Measurements from ENCODE around the gene PITX1. TPM values are rescaled to one million over a fixed set of nuclear protein-coding genes. Genes with fewer than 3 reads are reported as not detected.
"Not testable (repeated sequence)": the region's sequence is repeated elsewhere in the genome, so short reads cannot be mapped to it uniquely, and the experiment has no call there.

The PITX1 gene
- total RNA-seq, 1 donor from 2014 or later = 3.6 TPM

- ATAC-seq (no peak), DNase-seq (ENCODE audit: low spot score) (no peak)
- intact Hi-C loops (cut with DNase I) = no loop called here
Measured at GRCh38 chr5:135018457-135018856, 15.6 kb downstream of the PITX1 start.

GRCh38 chr5:135016861-135017290 lies 17.2 kb downstream of the PITX1 start:
- DNase-seq (ENCODE audit: low spot score) (peak; percentile 45), ATAC-seq (no peak)
- intact Hi-C loops (cut with DNase I) = no loop called here

DNA sequence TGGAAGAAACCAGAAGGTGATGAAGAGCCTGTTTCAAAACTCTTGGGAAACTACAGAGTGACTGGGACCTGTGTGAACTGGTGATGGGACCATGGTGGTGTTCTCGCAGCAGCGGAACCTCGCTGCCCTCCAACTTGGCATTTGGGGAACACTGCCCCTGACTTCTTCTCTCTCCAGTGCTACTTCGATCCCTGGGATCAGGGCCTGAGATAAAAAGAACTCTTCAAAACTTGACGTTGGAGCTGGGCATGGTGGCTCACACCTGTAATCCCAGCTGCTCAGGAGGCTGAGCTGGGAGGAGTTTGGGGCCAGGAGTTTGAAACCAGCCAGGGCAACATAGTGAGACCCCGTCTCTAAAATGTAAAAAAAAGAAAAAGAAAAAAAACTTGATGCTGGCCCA lies 18.1 kb downstream of the PITX1 start:
- peak; percentile 12 for DNase-seq (ENCODE audit: low spot score)
- ATAC-seq = no peak
- intact Hi-C loops (cut with DNase I) = no loop called here

DNA sequence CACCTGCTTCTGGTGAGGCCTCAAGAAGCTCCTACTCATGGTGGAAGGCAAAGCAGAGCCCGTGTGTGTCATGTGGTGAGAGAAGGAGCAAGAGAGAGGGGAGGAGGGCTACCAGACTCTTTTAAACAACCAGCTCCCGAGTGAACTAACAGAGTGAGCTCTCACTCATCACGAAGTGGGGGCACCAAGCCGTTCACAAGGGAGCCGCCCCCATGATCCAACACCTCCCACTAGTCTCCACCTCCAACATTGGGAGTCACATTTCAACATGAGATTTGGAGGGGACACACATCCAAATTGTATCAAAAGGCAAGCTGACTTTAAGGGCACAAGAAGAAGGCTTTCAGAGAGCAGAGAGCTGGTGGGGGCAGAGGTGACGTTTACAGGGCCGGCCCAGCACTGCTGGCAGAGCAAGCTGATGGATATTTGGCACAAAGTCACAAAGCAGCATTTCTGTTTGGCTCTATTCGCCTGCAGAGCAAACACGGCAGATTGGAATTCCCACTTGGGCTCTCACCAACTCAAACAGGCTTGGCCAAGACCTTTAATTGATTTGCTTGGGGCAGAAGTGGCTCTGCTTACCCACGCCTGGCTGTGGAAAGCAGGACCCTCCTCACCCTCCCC lies 20.0 kb downstream of the PITX1 start:
- intact Hi-C loops (cut with DNase I) = no loop called here
- DNase-seq (ENCODE audit: low spot score) (peak; percentile 51), ATAC-seq (peak; percentile 29)

- DNase-seq (ENCODE audit: low spot score) = peak; percentile 47
- no peak for ATAC-seq
- intact Hi-C loops (cut with DNase I) = no loop called here
Measured at GRCh38 chr5:135013445-135013844, 20.6 kb downstream of the PITX1 start.

DNA sequence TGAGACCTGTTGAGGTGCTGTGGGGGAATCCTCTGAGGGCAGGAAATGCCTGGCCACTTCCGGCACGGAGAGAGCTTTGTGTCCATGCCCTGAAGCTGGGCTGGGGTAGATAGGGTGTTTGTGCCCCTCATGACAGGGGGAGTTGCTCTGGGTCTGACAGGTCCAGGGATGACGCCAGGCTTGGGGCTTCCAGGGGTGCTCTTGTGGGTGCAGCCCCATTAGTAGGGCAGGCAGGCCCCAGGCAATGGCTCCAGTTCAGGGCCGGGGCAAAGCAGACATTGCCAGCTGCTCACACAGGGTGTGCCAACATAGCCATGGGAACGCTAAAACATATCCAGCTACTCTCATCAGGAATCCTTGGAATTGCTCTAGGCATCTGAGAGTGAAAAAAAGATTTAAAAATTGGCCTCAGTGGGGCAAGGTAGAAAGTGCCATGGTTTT lies 21.1 kb downstream of the PITX1 start:
- DNase-seq (ENCODE audit: low spot score) (peak; percentile 26), ATAC-seq (no peak)
- intact Hi-C loops (cut with DNase I) = no loop called here

DNA sequence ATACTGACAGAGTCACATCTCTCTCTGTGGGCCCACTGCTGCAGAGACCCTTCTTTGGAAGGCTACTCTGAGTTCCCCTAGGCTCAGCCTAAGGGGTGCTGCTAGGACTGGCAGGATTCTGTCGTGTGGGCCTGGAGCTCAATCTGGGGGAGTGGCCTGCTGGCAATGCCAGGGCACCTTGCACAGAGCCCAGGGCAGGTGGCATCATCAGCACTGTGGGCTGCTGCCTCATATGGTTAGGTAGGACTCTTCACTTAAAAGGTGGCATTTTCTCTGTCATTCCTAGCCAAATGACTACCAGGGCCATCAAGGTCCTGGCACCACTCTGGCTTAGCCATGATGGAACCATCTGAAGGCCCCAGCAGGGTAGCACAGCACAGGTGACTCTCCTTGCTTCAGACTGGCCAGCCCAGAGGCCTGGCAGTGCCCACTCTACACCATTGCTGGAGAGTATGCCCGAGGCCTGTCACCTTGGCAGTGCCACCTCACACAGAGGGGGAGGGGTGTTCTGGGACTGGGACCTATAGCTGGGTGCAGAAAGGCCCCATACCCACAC lies 21.9 kb downstream of the PITX1 start:
- intact Hi-C loops (cut with DNase I) = no loop called here
- no peak for DNase-seq (ENCODE audit: low spot score)
- no peak for ATAC-seq

- no peak for DNase-seq (ENCODE audit: low spot score)
Measured at GRCh38 chr5:135011355-135012032, 22.5 kb downstream of the PITX1 start.

DNA sequence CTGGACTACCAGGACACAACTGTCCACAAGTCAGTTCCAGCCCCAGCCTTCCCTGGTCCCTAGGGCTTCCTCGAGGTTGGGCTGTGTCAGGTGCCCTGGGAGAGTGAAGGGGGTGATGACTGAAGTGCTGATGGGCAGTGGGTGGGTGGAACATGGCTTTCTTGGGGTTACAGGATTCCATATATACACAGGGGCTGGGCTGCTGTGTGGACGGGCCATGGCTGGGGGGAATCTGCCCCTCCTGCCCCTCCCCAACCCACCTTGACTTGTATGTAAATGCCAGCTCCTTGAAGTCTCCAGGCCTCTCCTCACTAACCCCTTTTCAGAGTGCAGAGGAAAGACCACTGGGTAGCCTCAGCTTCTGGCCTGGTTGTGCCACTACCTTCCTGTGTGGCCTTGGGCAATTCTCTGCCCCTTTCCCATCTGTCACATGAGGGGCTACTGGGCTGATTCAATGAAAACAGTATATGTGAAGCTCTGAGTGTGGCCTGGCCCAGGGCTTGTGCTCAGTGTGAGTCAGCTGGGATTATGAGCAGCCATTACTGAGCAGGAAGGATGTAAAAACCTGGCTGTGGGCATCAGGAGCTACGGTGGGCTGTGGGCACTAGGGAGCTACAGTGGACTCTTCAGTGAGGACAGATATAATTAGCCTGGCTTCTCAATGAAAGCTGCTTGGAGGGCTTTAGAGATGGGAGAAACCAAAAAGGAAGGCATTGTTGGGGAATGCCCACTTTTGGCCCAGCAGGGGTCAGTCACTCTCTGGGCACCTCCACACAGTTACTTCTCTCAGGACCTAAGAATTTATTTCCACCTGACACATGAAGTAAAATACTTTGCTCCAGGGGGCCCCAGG lies 23.3 kb downstream of the PITX1 start:
- DNase-seq (ENCODE audit: low spot score) (no peak), ATAC-seq (no peak)
- intact Hi-C loops (cut with DNase I) = no loop called here

More at GRCh38 chr5:135011355-135012032, 22.5 kb downstream of the PITX1 start:
- intact Hi-C loops (cut with DNase I) = no loop called here
- no peak for ATAC-seq

DNA sequence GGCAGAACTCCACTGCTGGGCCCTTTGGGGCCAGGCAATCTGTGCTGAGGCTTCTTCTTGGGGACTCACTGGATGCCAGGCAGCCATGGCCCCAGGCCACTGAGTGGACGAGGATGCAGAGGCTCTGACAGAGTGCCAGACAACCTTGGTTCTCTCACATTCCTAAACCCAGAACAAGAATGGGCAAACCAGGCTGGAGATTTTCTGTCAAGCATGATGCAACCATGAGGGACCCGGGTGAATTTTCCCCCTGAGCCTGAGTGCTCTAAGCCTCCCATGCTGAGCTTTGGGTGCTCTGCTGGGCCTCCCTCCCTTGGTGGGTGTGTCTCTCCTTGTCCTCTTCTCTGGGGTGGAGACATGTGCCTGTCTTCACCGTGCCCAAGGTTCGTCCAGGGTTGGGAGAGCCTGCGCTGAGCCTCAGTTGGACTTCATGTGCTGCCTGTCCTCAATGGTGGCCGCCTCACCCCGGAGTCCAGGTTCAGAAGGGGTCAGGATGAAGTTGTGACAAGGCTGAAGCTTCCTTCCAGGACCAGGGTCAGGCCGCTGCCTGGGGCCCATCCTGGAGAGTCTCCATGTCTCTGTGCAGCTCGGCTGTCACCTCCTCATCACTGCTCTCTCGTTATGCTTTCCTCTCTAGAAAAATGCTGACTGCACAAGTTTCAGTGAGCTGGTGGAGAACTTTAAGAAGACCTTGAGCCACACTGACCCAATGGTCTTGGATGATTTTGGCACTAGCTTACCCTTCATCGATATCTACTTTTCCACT lies 24.1 kb downstream of the PITX1 start:
- ATAC-seq (no peak), DNase-seq (ENCODE audit: low spot score) (no peak)
- intact Hi-C loops (cut with DNase I) = no loop called here

DNA sequence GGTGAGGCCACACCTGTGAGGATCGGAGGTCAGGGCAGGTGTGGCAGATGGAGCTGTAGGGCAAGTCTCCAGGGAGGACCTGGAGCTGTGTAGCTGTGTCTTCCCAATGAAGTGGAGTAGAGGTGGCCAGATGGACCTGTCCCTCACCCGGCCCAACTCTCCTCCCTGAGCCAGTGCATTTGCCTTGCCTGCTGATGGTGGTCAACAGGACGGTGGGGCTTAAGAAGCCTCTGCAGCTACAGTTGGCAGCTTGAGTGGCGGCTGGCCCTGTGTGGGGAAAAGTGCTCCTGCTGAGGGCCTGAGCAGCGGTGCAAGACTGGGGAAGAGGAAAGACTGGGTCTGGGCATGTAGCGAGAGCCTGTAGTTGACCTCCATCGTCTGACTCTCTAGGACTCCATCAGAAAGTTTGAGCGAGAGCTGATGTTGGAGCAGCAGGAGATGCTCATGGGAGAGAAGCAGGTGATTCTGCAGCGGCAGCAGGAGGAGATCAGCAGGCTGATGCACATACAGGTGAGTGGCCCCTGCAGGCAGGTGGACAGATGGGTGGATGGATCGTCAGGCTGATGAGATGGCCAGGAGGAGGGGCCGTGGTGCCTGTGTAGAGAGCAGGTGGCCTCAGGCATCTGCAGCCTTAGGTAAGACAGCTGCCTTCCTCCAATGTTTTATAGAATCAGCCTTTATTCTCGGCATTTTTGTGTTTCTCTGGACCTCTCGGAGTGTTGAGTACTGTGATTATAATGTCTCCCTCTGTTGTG lies 24.9 kb downstream of the PITX1 start:
- ATAC-seq (no peak), DNase-seq (ENCODE audit: low spot score) (peak; percentile 37)
- intact Hi-C loops (cut with DNase I) = no loop called here

DNA sequence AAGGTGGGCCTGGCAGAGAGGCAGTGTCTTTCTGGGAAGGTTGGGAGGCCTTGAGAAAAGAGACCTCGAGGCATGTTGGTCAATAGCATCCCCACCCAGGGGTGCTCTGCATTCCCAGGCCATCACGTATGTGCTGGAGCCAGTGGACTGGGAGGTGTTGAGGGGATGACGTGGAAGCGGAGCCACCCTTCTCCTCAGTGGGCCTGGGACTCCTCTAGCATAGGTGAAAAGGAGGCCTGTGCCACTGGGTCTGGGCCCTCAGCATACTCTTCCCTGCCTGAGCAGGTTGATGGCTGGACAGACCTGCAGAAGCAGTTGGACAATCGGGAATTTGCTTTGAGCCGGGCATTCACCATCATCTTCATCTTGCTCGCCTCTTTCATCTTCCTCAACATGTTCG lies 25.5 kb downstream of the PITX1 start:
- no peak for ATAC-seq
- intact Hi-C loops (cut with DNase I) = no loop called here
- peak; percentile 30 for DNase-seq (ENCODE audit: low spot score)

GRCh38 chr5:135007749-135008363 lies 26.2 kb downstream of the PITX1 start:
- intact Hi-C loops (cut with DNase I) = no loop called here
- DNase-seq (ENCODE audit: low spot score) (peak; percentile 35), ATAC-seq (no peak)

DNA sequence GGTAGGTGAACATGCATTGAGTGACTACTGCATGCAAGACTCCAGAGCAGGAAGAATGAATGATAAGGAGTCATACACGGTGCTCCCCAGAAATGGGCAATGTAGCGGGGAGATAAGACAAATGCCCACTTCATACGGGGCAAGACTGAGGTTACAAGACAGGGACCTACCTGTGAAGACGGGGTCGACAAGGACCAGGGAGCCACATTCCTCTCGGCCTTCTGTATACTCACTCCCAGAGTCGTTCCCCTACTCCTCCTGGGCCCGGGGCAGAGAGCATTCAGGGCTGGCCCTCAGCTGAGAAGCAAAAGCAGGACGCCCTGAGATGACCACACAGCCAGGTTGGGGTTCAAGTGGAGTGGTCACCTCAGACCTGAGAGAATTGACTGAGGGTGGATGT lies 26.7 kb downstream of the PITX1 start:
- intact Hi-C loops (cut with DNase I) = no loop called here
- ATAC-seq (no peak), DNase-seq (ENCODE audit: low spot score) (peak; percentile 31)

GRCh38 chr5:135005076-135005475 lies 29.0 kb downstream of the PITX1 start:
- intact Hi-C loops (cut with DNase I) = no loop called here
- ATAC-seq (no peak), DNase-seq (ENCODE audit: low spot score) (no peak)

GRCh38 chr5:135004376-135004775 lies 29.7 kb downstream of the PITX1 start:
- no peak for DNase-seq (ENCODE audit: low spot score)
- intact Hi-C loops (cut with DNase I) = no loop called here
- no peak for ATAC-seq

DNA sequence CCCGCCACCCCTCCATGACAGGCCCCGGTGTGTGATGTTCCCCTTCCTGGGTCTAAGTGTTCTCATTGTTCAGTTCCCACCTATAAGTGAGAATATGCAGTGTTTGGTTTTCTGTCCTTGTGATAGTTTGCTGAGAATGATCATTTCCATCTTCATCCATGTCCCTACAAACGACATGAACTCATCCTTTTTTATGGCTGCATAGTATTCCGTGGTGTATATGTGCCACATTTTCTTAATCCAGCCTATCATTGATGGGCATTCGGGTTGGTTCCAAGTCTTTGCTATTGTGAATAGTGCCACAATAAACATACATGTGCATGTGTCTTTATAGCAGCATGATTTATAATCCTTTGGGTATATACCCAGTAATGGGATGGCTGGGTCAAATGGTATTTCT lies 36.0 kb downstream of the PITX1 start:
- DNase-seq (ENCODE audit: low spot score); ATAC-seq; intact Hi-C loops (cut with DNase I): not testable (repeated sequence)

- intact Hi-C loops (cut with DNase I) = no loop called here
- ATAC-seq = no peak
- no peak for DNase-seq (ENCODE audit: low spot score)
Measured at GRCh38 chr5:134997015-134997414, 37.0 kb downstream of the PITX1 start.

Data from sciatic nerve (tissue), 2 donors.